Suprapubic skin (tissue), 4 donors: ENCODE data around the gene TMIGD3. TPM values are rescaled to one million over a fixed set of nuclear protein-coding genes. Genes with fewer than 3 reads are reported as not detected.
A peak's percentile ranks its signal among the peaks of the same experiment; 100 is the strongest.

ENCODE experiments used
- DNase-seq, 2 donors: peaks; one replicate each; pipeline ENCODE4 v3.0.0-alpha.2; 2019; ENCODE audit warnings: low spot score in 2 of 2
- H3K27ac ChIP-seq: fragments of 200-600 bp; sonication (generic); one replicate; pipeline ENCODE4 v1.5.1; 2019
- H3K27me3 ChIP-seq: fragments of 200-600 bp; sonication (generic); one replicate; pipeline ENCODE4 v1.5.1; 2019
- H3K36me3 ChIP-seq: fragments of 200-600 bp; sonication (generic); one replicate; pipeline ENCODE4 v1.5.1; 2019
- H3K4me1 ChIP-seq: fragments of 200-600 bp; sonication (generic); one replicate; pipeline ENCODE4 v1.5.1; 2019
- H3K4me3 ChIP-seq: fragments of 200-600 bp; sonication (generic); one replicate; pipeline ENCODE4 v1.5.1; 2019; ENCODE audit warnings: mild to moderate bottlenecking
- H3K9me3 ChIP-seq: fragments of 200-600 bp; sonication (generic); one replicate; pipeline ENCODE4 v1.5.1; 2019
- EP300 ChIP-seq: sonication (generic); formaldehyde crosslinking; IDR thresholded peaks from one replicate; pipeline ENCODE4 v1.6.1; 2017; ENCODE audit warnings: antibody characterized with exemption
- POLR2A ChIP-seq, 2 donors: fragments of 450-650 bp; IDR thresholded peaks; one replicate each; pipeline ENCODE4 v1.6.1; 2017; ENCODE audit warnings: antibody characterized with exemption in 2 of 2, mild to moderate bottlenecking in 2 of 2, moderate library complexity in 2 of 2
- POLR2AphosphoS5 ChIP-seq, 3 donors: sonication (generic); formaldehyde crosslinking; IDR thresholded peaks; one replicate each; pipeline ENCODE4 v1.6.1; 2017; ENCODE audit warnings: antibody characterized with exemption in 3 of 3
- WGBS: methylation state at CpG from one replicate; pipeline ENCODE4 v1.1.5; 2018; 5-methylcytosine and 5-hydroxymethylcytosine counted together
- total RNA-seq, 4 donors: library from RNA; depleted of rRNA; stranded (reverse); fragments of >200 nt; gene quantifications; one replicate each; pipeline ENCODE4 v1.1.0, GENCODE V29; 2016
- TF ChIP-seq, protein P1 (sequence below), 2 donors: fragments of 200-600 bp in 1 of 2; fragments of 450-650 bp in 1 of 2; sonication (generic) in 1 of 2; IDR thresholded peaks; one replicate each; pipeline ENCODE4 v1.5.1; 2016 to 2019; ENCODE audit warnings: antibody characterized with exemption in 2 of 2, mild to moderate bottlenecking in 1 of 2, moderate library complexity in 1 of 2

The TMIGD3 gene
- total RNA-seq, 4 donors from 2014 or later, result 1.1 TPM; not detected in 3

DNA sequence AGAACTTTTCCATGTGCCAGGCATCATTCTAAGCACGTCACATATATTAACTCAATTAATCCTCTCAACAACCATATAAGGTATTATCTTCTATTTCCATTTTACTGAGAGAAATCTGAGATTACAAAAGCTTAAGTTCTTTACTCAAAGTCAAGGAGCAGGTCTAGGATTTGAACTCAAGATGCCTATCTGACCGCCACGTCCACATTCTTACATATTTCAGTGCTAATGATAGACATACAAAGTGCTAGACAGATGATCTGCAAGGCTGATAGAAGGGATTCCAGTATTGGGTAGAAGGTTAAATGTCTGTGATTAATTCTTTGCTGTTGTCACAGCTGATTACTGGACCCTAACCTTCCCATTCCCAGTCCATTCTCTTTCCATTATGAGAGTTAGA lies 49.7 kb downstream of the TMIGD3 start:
- H3K9me3 ChIP-seq, result no peaks in the 10 kb centered on the region
- DNase-seq, result no peak
- WGBS, result 87% methylated on average over 3 of the region's 3 CpGs
- H3K27ac ChIP-seq, result no peak overlapping the region
- H3K27me3 ChIP-seq, result no peaks in the 10 kb centered on the region
- peaks cover 25% of the 10 kb centered on the region for H3K4me1 ChIP-seq
- TF ChIP-seq POLR2A (IDR thresholded peaks at IDR 0.05) (no peak), POLR2AphosphoS5 (IDR thresholded peaks at IDR 0.05) (no peak), EP300 (no peak)
- TF ChIP-seq, protein P1, sequence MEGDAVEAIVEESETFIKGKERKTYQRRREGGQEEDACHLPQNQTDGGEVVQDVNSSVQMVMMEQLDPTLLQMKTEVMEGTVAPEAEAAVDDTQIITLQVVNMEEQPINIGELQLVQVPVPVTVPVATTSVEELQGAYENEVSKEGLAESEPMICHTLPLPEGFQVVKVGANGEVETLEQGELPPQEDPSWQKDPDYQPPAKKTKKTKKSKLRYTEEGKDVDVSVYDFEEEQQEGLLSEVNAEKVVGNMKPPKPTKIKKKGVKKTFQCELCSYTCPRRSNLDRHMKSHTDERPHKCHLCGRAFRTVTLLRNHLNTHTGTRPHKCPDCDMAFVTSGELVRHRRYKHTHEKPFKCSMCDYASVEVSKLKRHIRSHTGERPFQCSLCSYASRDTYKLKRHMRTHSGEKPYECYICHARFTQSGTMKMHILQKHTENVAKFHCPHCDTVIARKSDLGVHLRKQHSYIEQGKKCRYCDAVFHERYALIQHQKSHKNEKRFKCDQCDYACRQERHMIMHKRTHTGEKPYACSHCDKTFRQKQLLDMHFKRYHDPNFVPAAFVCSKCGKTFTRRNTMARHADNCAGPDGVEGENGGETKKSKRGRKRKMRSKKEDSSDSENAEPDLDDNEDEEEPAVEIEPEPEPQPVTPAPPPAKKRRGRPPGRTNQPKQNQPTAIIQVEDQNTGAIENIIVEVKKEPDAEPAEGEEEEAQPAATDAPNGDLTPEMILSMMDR (IDR thresholded peaks at IDR 0.05), result no peak
- peaks cover 50% of the 10 kb centered on the region for H3K36me3 ChIP-seq
- no peak overlapping the region for H3K4me3 ChIP-seq

DNA sequence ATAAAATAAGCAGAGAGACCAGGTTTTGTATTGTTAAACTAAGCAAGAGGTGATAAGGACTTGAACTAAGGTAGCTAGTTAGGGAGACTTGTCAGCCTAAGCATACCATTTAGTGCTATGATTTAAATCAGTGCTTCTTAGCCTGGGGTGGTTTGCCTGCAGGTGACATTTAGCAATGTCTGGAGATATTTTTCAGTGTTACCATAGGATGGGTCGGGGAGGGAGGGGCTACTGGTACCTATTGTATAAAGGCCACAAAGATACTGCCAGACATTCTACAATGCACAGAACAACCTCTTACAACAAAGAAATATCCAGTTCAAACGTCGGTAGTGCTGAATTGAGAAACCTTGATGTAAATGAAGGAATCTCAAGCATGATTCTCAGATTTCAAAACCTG lies 50.9 kb downstream of the TMIGD3 start:
- Histone ChIP-seq H3K27me3 (no peaks in the 10 kb centered on the region), H3K4me3 (no peak overlapping the region), H3K27ac (no peak overlapping the region), H3K9me3 (no peaks in the 10 kb centered on the region), H3K36me3 (peaks cover 39% of the 10 kb centered on the region), H3K4me1 (peaks cover 33% of the 10 kb centered on the region)
- TF ChIP-seq POLR2A (IDR thresholded peaks at IDR 0.05) (no peak), POLR2AphosphoS5 (IDR thresholded peaks at IDR 0.05) (no peak), EP300 (no peak)
- TF ChIP-seq, protein P1 (IDR thresholded peaks at IDR 0.05), result no peak
- DNase-seq, result no peak
- 78% methylated on average over 3 of the region's 3 CpGs for WGBS

DNA sequence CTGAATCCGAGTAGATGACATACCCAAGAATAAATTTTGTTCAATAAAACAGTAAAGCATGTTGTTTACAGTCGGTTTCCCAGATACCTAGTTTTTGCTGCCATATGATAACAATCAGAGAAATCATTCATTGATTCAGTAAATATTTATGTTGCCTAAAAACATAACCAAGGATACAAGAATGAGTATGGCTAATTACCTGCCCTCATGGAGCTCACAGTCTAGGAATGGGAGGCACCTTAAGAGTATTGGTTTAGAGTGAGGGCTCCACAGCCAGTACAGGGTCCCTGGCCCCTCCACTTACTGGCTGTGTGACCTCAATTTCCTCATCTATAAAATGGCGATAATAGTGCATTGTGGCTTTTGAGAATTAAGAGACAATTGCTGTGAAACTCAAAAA lies 53.2 kb downstream of the TMIGD3 start:
- Histone ChIP-seq H3K9me3 (no peaks in the 10 kb centered on the region), H3K27me3 (no peaks in the 10 kb centered on the region), H3K27ac (no peak overlapping the region), H3K4me3 (peak overlapping the region; percentile 70), H3K4me1 (peaks cover 42% of the 10 kb centered on the region), H3K36me3 (peaks cover 19% of the 10 kb centered on the region)
- DNase-seq, result no peak
- WGBS, result 40% methylated on average over 3 of the region's 3 CpGs
- TF ChIP-seq, protein P1 (IDR thresholded peaks at IDR 0.05), result no peak
- TF ChIP-seq POLR2AphosphoS5 (IDR thresholded peaks at IDR 0.05) (no peak), EP300 (no peak)

DNA sequence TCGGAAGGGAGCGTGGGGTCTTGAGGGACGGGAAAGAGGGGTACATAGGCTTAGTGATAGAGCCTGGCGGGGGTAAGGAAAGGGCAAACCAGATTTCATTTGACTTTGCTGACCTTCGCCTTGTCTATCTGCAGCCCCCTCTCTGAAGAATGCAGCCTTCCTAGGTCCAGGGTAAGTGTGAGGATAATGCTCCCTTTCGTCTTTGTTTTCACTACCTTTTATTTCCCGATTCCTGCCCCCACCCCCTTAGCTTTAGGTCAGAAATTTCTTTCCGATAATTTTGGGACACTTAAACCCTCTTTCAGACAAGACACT lies 53.8 kb downstream of the TMIGD3 start:
- H3K4me1 ChIP-seq, result peaks cover 42% of the 10 kb centered on the region
- H3K4me3 ChIP-seq, result peak overlapping the region; percentile 70
- no peak for DNase-seq
- peaks cover 14% of the 10 kb centered on the region for H3K36me3 ChIP-seq
- H3K27me3 ChIP-seq, result no peaks in the 10 kb centered on the region
- TF ChIP-seq EP300, result no peak
- TF ChIP-seq POLR2A (IDR thresholded peaks at IDR 0.05), result no peak
- TF ChIP-seq, protein P1 (IDR thresholded peaks at IDR 0.05), result no peak
- TF ChIP-seq POLR2AphosphoS5 (IDR thresholded peaks at IDR 0.05), result no peak
- no peaks in the 10 kb centered on the region for H3K9me3 ChIP-seq
- H3K27ac ChIP-seq, result peak overlapping the region; percentile 86
- WGBS, result 0% methylated on average over 8 of the region's 8 CpGs

DNA sequence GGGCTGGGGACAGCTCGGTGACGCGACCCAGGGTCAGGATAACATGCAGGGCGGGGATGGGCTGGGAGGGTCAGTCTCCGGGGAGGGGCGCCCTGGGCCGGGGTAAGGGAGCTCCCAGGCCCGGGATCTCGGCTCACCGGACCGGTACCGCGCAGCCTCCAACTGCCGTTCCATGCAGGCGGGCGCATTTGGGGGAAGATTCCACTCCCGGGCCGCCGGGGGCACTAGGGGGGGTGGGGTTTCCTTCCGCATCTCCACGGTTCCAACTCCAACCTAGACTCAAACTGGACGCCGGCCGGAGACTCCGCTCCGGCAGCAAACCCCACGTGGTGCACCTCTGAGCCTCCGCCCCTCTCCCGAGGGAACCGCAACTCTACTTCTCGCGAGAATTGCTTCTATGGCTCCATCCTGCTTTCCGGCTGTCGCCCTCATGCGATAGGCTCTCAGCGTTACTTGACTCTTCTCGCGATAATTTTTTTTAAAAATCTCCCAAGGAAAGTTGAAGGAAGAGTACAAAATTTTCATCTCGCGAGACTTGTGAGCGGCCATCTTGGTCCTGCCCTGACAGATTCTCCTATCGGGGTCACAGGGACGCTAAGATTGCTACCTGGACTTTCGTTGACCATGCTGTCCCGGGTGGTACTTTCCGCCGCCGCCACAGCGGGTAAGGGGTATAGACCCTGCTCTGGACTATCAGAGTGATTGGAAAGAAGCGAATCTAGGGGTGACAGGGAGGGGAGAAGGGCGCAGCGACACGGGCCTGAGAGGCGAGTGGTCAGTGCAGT lies 54.3 kb downstream of the TMIGD3 start, which contains the start of the genes ATP5PB and WDR77:
Gene ATP5PB (plus strand): TSS at position 547 of the 785 bp plus-strand sequence. CDS start 78 bp downstream, at position 625.
Gene WDR77 (minus strand): TSS at position 339 of the 785 bp plus-strand sequence. CDS start 87 bp downstream, at position 252.
- Histone ChIP-seq H3K27me3 (no peaks in the 10 kb centered on the region), H3K4me3 (peak within 1 kb of the TSS; percentile 70), H3K9me3 (no peaks in the 10 kb centered on the region), H3K27ac (peak within 1 kb of the TSS; percentile 86), H3K4me1 (peaks cover 42% of the 10 kb centered on the region), H3K36me3 (peaks cover 14% of the 10 kb centered on the region)
- DNase-seq, result peak; percentile 97
- TF ChIP-seq POLR2AphosphoS5 (IDR thresholded peaks at IDR 0.05), result peak; percentile 30 to 91 (median 45)
- peak in 1 of 2 donors; percentile 32 for TF ChIP-seq POLR2A (IDR thresholded peaks at IDR 0.05)
- no peak for TF ChIP-seq EP300
- 2% methylated on average over 44 of the region's 54 CpGs for WGBS
